Endothelial cell of umbilical vein (primary cell): ENCODE data around the gene POLR2E. TPM values are rescaled to one million over a fixed set of nuclear protein-coding genes. Genes with fewer than 3 reads are reported as not detected.

ENCODE experiments used
- BruUV-seq: library from RNA; stranded (reverse); fragments of 400-500 nt; replicated peaks from 2 replicates; lab custom pipeline; 2021; lab: Mats Ljungman, UMichigan
- CTCF ChIA-PET: fragments of 300-600, 350-600 bp; sonication (Branson Sonifier 250); formaldehyde crosslinking; loops from one replicate; lab custom pipeline; 2021; ENCODE audit warnings: antibody characterized with exemption, inconsistent platforms; lab: Charles Lee
- POLR2A ChIA-PET: fragments of 300-600, 350-600 bp; sonication (Branson Sonifier 250); formaldehyde crosslinking; loops from one replicate; lab custom pipeline; 2021; ENCODE audit warnings: antibody characterized with exemption, inconsistent platforms; lab: Charles Lee
- DNase-seq: peaks from one replicate; pipeline ENCODE4 v3.0.0-alpha.2; 2011; ENCODE audit warnings: low read depth, low spot score
- FAIRE-seq: peaks from 2 replicates; lab custom pipeline; 2011; peaks lifted over from hg19 to GRCh38; lab: Jason Lieb, UNC
- H2AFZ ChIP-seq: 2 replicates; pipeline ENCODE4 v1.6.0; 2012; ENCODE audit warnings: low read depth, low read length, control low read depth, inconsistent platforms
- H3K27ac ChIP-seq: 2 replicates; pipeline ENCODE4 v1.5.1; 2011; ENCODE audit warnings: low read depth, mild to moderate bottlenecking, control low read depth, low read length, moderate library complexity; ENCODE audit not compliant: insufficient read depth
- H3K27me3 ChIP-seq, 2 experiments: 2 replicates each; pipeline versions ENCODE4 v1.6.0 to v1.6.1; 2011; ENCODE audit warnings: low read length in 2 of 2, mixed read lengths in 1 of 2; ENCODE audit not compliant: control insufficient read depth in 2 of 2, insufficient read depth in 2 of 2
- H3K36me3 ChIP-seq, 2 experiments: 2 replicates in 1 of 2; 3 replicates in 1 of 2; pipeline ENCODE4 v1.5.1; 2011; ENCODE audit warnings: low read length in 2 of 2, mild to moderate bottlenecking in 1 of 2, moderate library complexity in 1 of 2; ENCODE audit not compliant: control insufficient read depth in 2 of 2, insufficient read depth in 2 of 2; ENCODE audit errors: extremely low read depth in 1 of 2
- H3K4me1 ChIP-seq: 3 replicates; pipeline ENCODE4 v1.5.1; 2011; ENCODE audit warnings: mild to moderate bottlenecking, low read length; ENCODE audit not compliant: control insufficient read depth, insufficient read depth; ENCODE audit errors: extremely low read depth
- H3K4me2 ChIP-seq: 2 replicates; pipeline ENCODE4 v1.6.1; 2011; ENCODE audit warnings: low read length, control low read depth, mixed read lengths; ENCODE audit not compliant: insufficient read depth
- H3K4me3 ChIP-seq, 3 experiments: fragments of 200-600 bp in 1 of 3; sonication (generic), shearing (Covaris generic) in 1 of 3; replicated peaks in 1 of 3; 2 replicates each; pipeline ENCODE4 v1.5.1; 2011 to 2016; ENCODE audit warnings: control low read depth in 3 of 3, low read length in 3 of 3, mild to moderate bottlenecking in 2 of 3, inconsistent platforms in 1 of 3, low read depth in 1 of 3, moderate library complexity in 1 of 3; ENCODE audit not compliant: insufficient read depth in 1 of 3
- H3K79me2 ChIP-seq: 2 replicates; pipeline ENCODE4 v1.6.0; 2012; ENCODE audit warnings: low read length, inconsistent platforms; ENCODE audit not compliant: control insufficient read depth, insufficient read depth
- H3K9ac ChIP-seq: replicated peaks from 2 replicates; pipeline ENCODE3; 2011; ENCODE audit warnings: low read length, control low read depth; ENCODE audit not compliant: insufficient read depth; ENCODE audit errors: extremely low read depth
- H3K9me1 ChIP-seq: replicated peaks from 3 replicates; pipeline ENCODE4 v1.6.0; 2011; ENCODE audit warnings: mild to moderate bottlenecking, low read length; ENCODE audit not compliant: control insufficient read depth, insufficient read depth; ENCODE audit errors: extremely low read depth
- H3K9me3 ChIP-seq: replicated peaks from 2 replicates; pipeline ENCODE4 v1.5.1; 2012; ENCODE audit warnings: low read length, inconsistent platforms; ENCODE audit not compliant: control insufficient read depth, insufficient read depth
- H4K20me1 ChIP-seq: replicated peaks from 2 replicates; pipeline ENCODE3; 2011; ENCODE audit warnings: mild to moderate bottlenecking, low read length; ENCODE audit not compliant: control insufficient read depth, insufficient read depth; ENCODE audit errors: extremely low read depth
- CTCF ChIP-seq, 2 donors: IDR thresholded peaks; 1 replicate in 1 of 2; 2 replicates in 1 of 2; pipeline ENCODE4 v1.5.1; 2011; ENCODE audit warnings: low read length in 2 of 2, mild to moderate bottlenecking in 2 of 2, moderate library complexity in 2 of 2, control low read depth in 1 of 2, inconsistent platforms in 1 of 2, low read depth in 1 of 2; ENCODE audit not compliant: insufficient read depth in 1 of 2; ENCODE audit errors: extremely low read depth in 1 of 2
- EZH2 ChIP-seq: IDR thresholded peaks from 2 replicates; pipeline ENCODE4 v1.6.1; 2012; ENCODE audit warnings: borderline replicate concordance, low read depth, mild to moderate bottlenecking, moderate library complexity, low read length, inconsistent platforms; ENCODE audit not compliant: severe bottlenecking
- FOS ChIP-seq: IDR thresholded peaks from 2 replicates; pipeline ENCODE4 v1.6.1; 2011; ENCODE audit warnings: mild to moderate bottlenecking, low read length, moderate library complexity, borderline replicate concordance; ENCODE audit not compliant: insufficient read depth
- GATA2 ChIP-seq: IDR thresholded peaks from 2 replicates; pipeline ENCODE4 v1.7.0; 2011; ENCODE audit warnings: low read depth, mild to moderate bottlenecking, moderate library complexity, mixed read lengths, low read length; ENCODE audit not compliant: insufficient read length, insufficient read depth
- JUN ChIP-seq: IDR thresholded peaks from 2 replicates; pipeline ENCODE4 v1.6.1; 2011; ENCODE audit warnings: borderline replicate concordance, low read depth; ENCODE audit not compliant: insufficient read length, insufficient read depth
- MAX ChIP-seq: IDR thresholded peaks from 2 replicates; pipeline ENCODE4 v1.6.1; 2011; ENCODE audit not compliant: insufficient read depth, insufficient read length
- MYC ChIP-seq: IDR thresholded peaks from one replicate; pipeline ENCODE4 v1.6.1; 2011; ENCODE audit warnings: mild to moderate bottlenecking, low read depth, low read length
- POLR2A ChIP-seq: IDR thresholded peaks from 2 replicates; pipeline ENCODE4 v1.6.1; 2012; ENCODE audit warnings: low read depth, mild to moderate bottlenecking, control low read depth, low read length
- POLR2AphosphoS5 ChIP-seq: IDR thresholded peaks from 2 replicates; pipeline ENCODE4 v1.6.1; 2012; ENCODE audit warnings: low read depth, mild to moderate bottlenecking, control low read depth, low read length, moderate library complexity; ENCODE audit not compliant: insufficient read depth
- dilution Hi-C: fragments of 300-500 bp; cut with MboI; formaldehyde crosslinking; loops from one replicate; pipeline ENCODE4 v1.15.0; 2019; ENCODE audit warnings: low sequenced_read_pairs; ENCODE audit not compliant: extremely low pct_ligation_motif_present
- intact Hi-C: fragments of 100-400 bp; cut with micrococcal nuclease; formaldehyde crosslinking; loops from one replicate; pipeline ENCODE4 v1.10.0; 2022
- polyA plus RNA-seq, 4 experiments: library from polyadenylated mRNA; depleted of rRNA in 3 of 4; stranded (reverse) in 3 of 4; unstranded in 1 of 4; fragments of >200 nt; gene quantifications; 2 replicates each; pipeline versions ENCODE4 v1.2.1 to v1.2.3, GENCODE V29; 2011 to 2012; ENCODE audit warnings: missing spikeins in 1 of 4
- total RNA-seq: library from RNA; stranded (reverse); gene quantifications from 2 replicates; pipeline ENCODE4 v1.2.3, GENCODE V29; 2021

The POLR2E gene
- total and polyA plus RNA-seq, 2 donors (not counting 3 experiments of a cell fraction or from before 2014, with no cell fraction given), result 272 to 344 TPM

GRCh38 chr19:1126984-1127760 lies 32.0 kb upstream of the POLR2E start:
- no peaks in the 10 kb centered on the region for H3K9me3 ChIP-seq
- DNase-seq (no peak), FAIRE-seq (no peak)
- no peak overlapping the region for H3K4me2 ChIP-seq
- H3K27me3 ChIP-seq, result no peaks in the 10 kb centered on the region
- TF ChIP-seq POLR2A (no peak), POLR2AphosphoS5 (no peak)
- H2AFZ ChIP-seq, result no peak overlapping the region
- BruUV-seq, result no TSS peak
- H3K36me3 ChIP-seq, result peaks cover 10 to 31% of the 10 kb centered on the region in 2 experiments
- H3K27ac ChIP-seq, result peak overlapping the region; percentile 80
- no peaks in the 10 kb centered on the region for H3K9me1 ChIP-seq
- ChIA-PET POLR2A (interaction anchor here (0.5 kb wide), 1 partner anchor 52 kb away, joined by 3 read pairs; no protein-coding TSS in a partner anchor), CTCF (interaction anchor here (0.9 to 2.2 kb wide), 2 partner anchors 14 to 67 kb away, joined by 3 to 10 read pairs; no protein-coding TSS in a partner anchor)
- dilution Hi-C loops, result no loop called here
- intact Hi-C loops, result no loop called here
- peaks cover 25% of the 10 kb centered on the region for H3K4me1 ChIP-seq
- H3K79me2 ChIP-seq, result peaks cover 59% of the 10 kb centered on the region
- no peaks in the 10 kb centered on the region for H4K20me1 ChIP-seq
- peak overlapping the region; percentile 28 for H3K9ac ChIP-seq
- H3K4me3 ChIP-seq, result no peak overlapping the region

- ChIA-PET CTCF (interaction anchor here (2.2 kb wide), 1 partner anchor 12 kb away, joined by 10 read pairs; no protein-coding TSS in a partner anchor), POLR2A (no interaction called here)
- peak; percentile 53 for TF ChIP-seq JUN
- no peak for TF ChIP-seq POLR2A
- TF ChIP-seq MAX, result peak; percentile 54
- TF ChIP-seq MYC, result peak; percentile 6
- TF ChIP-seq EZH2, result no peak
- peak; percentile 75 for TF ChIP-seq FOS
- no peak for TF ChIP-seq GATA2
- peak; percentile 53 for TF ChIP-seq POLR2AphosphoS5
- TF ChIP-seq CTCF (IDR thresholded peaks at IDR 0.05; ENCODE audit: extremely low read depth in 1 of 2, insufficient read depth in 1 of 2, low read depth in 1 of 2, low read length in 2 of 2), result no peak
- Histone ChIP-seq H3K27me3 (no peaks in the 10 kb centered on the region), H3K36me3 (peaks cover 16 to 42% of the 10 kb centered on the region in 2 experiments), H3K4me3 (no peak overlapping the region), H4K20me1 (no peaks in the 10 kb centered on the region), H3K79me2 (peaks cover 50% of the 10 kb centered on the region), H3K9me1 (no peaks in the 10 kb centered on the region), H3K4me2 (peak overlapping the region; percentile 38), H2AFZ (no peak overlapping the region), H3K9me3 (no peaks in the 10 kb centered on the region), H3K27ac (peak overlapping the region; percentile 80), H3K9ac (peak overlapping the region; percentile 28), H3K4me1 (peaks cover 19% of the 10 kb centered on the region)
- FAIRE-seq (peak; percentile 95), DNase-seq (peak; percentile 83)
- intact Hi-C loops, result no loop called here
- dilution Hi-C loops, result no loop called here
- BruUV-seq, result no TSS peak
Measured at GRCh38 chr19:1125601-1126467, 30.7 kb upstream of the POLR2E start.
